Upper lobe of left lung (tissue), 6 donors: ENCODE results near the gene SLC13A3. TPM values are rescaled to one million over a fixed set of nuclear protein-coding genes. Genes with fewer than 3 reads are reported as not detected.

Experiments used
- ATAC-seq, 2 donors: fragments of 200-7000 bp; cut with Tn5 transposase; one replicate each; pipeline ENCODE4 v1.9.1; 2022; ENCODE audit warnings: mild to moderate bottlenecking in 2 of 2, moderate library complexity in 2 of 2; ENCODE audit not compliant: low FRiP score in 2 of 2
- DNase-seq, 2 donors: peaks; one replicate each; pipeline ENCODE4 v3.0.0-alpha.2; 2019 to 2020
- H3K27ac ChIP-seq, 4 donors: fragments of 200-600 bp; sonication (generic); one replicate each; pipeline ENCODE4 v1.5.1; 2016 to 2019
- H3K27me3 ChIP-seq, 4 donors: fragments of 200-600 bp; sonication (generic); one replicate each; pipeline ENCODE4 v1.5.1; 2017 to 2019
- H3K36me3 ChIP-seq, 4 donors: fragments of 200-600 bp; sonication (generic); one replicate each; pipeline ENCODE4 v1.5.1; 2016 to 2019
- H3K4me1 ChIP-seq, 4 donors: fragments of 200-600 bp; sonication (generic); one replicate each; pipeline ENCODE4 v1.5.1; 2018 to 2019
- H3K4me3 ChIP-seq, 4 donors: fragments of 200-600 bp; sonication (generic); one replicate each; pipeline ENCODE4 v1.5.1; 2017 to 2019; ENCODE audit warnings: mild to moderate bottlenecking in 2 of 4, moderate library complexity in 1 of 4
- H3K9me3 ChIP-seq, 4 donors: fragments of 200-600 bp; sonication (generic); one replicate each; pipeline ENCODE4 v1.5.1; 2018 to 2019
- CTCF ChIP-seq, 6 experiments: fragments of 450-650 bp in 4 of 6; fragments of 200-600 bp in 2 of 6; sonication (generic) in 2 of 6; IDR thresholded peaks; one replicate each; pipeline ENCODE4 v1.5.1; 2016 to 2019; ENCODE audit warnings: antibody characterized with exemption in 6 of 6
- EP300 ChIP-seq, 4 donors: sonication (generic); formaldehyde crosslinking; IDR thresholded peaks; one replicate each; pipeline ENCODE4 v1.5.1; 2017; ENCODE audit warnings: antibody characterized with exemption in 4 of 4, control low read depth in 2 of 4
- POLR2A ChIP-seq, 4 donors: fragments of 450-650 bp; IDR thresholded peaks; one replicate each; pipeline ENCODE4 v1.5.1; 2016 to 2017; ENCODE audit warnings: antibody characterized with exemption in 4 of 4, mild to moderate bottlenecking in 2 of 4
- POLR2AphosphoS5 ChIP-seq, 2 donors: sonication (generic); formaldehyde crosslinking; IDR thresholded peaks; one replicate each; pipeline ENCODE4 v1.5.1; 2017; ENCODE audit warnings: antibody characterized with exemption in 2 of 2
- WGBS, 2 donors: methylation state at CpG; one replicate each; pipeline ENCODE4 v1.1.5; 2017 to 2018; 5-methylcytosine and 5-hydroxymethylcytosine counted together
- total RNA-seq, 6 donors: library from RNA; depleted of rRNA in 4 of 6; stranded (reverse); fragments of >200 nt in 4 of 6; gene quantifications; one replicate each; pipeline versions ENCODE4 v1.1.0 to v1.2.1, GENCODE V29; 2016 to 2021
- donor health status: DM: no; HTN: no; CAD: no; lungs with moderate emphysema.
- donor health status: DM: no; HTN: yes; CAD: no; lungs with severe emphysema.

SLC13A3 gene
- total RNA-seq, 6 donors from 2014 or later = 0.88 to 11.5 (median 1.3) TPM

GRCh38 chr20:46640536-46641311 lies 10.5 kb downstream of the SLC13A3 start:
- DNase-seq (no peak), ATAC-seq (no peak)
- TF ChIP-seq CTCF (IDR thresholded peaks at IDR 0.05) = no peak
- TF ChIP-seq POLR2A (IDR thresholded peaks at IDR 0.05) = no peak
- no peak for TF ChIP-seq EP300 (IDR thresholded peaks at IDR 0.05)
- no peak for TF ChIP-seq POLR2AphosphoS5 (IDR thresholded peaks at IDR 0.05)
- H3K27ac ChIP-seq = no peak overlapping the region
- H3K4me1 ChIP-seq = no peaks in the 10 kb centered on the region
- no peaks in the 10 kb centered on the region for H3K36me3 ChIP-seq
- WGBS, 2 donors = 64 to 72% methylated on average over 12 to 14 of the region's 14 CpGs
- no peaks in the 10 kb centered on the region for H3K9me3 ChIP-seq
- H3K27me3 ChIP-seq = no peaks in the 10 kb centered on the region
- no peak overlapping the region for H3K4me3 ChIP-seq

GRCh38 chr20:46640044-46640443 lies 11.2 kb downstream of the SLC13A3 start:
- no peak overlapping the region for H3K4me3 ChIP-seq
- DNase-seq (no peak), ATAC-seq (no peak)
- H3K36me3 ChIP-seq = no peaks in the 10 kb centered on the region
- no peak overlapping the region for H3K27ac ChIP-seq
- 74 to 87% methylated on average over 3 to 6 of the region's 6 CpGs for WGBS, 2 donors
- H3K9me3 ChIP-seq = no peaks in the 10 kb centered on the region
- no peak for TF ChIP-seq POLR2AphosphoS5 (IDR thresholded peaks at IDR 0.05)
- no peaks in the 10 kb centered on the region for H3K27me3 ChIP-seq
- no peaks in the 10 kb centered on the region for H3K4me1 ChIP-seq

GRCh38 chr20:46639587-46639986 lies 11.7 kb downstream of the SLC13A3 start:
- TF ChIP-seq POLR2A (IDR thresholded peaks at IDR 0.05) = no peak
- TF ChIP-seq EP300 (IDR thresholded peaks at IDR 0.05) = no peak
- TF ChIP-seq CTCF (IDR thresholded peaks at IDR 0.05) = no peak
- no peak for TF ChIP-seq POLR2AphosphoS5 (IDR thresholded peaks at IDR 0.05)
- Histone ChIP-seq H3K36me3 (no peaks in the 10 kb centered on the region), H3K27ac (no peak overlapping the region), H3K9me3 (no peaks in the 10 kb centered on the region), H3K27me3 (no peaks in the 10 kb centered on the region), H3K4me3 (no peak overlapping the region), H3K4me1 (no peaks in the 10 kb centered on the region)
- DNase-seq (no peak), ATAC-seq (no peak)
- WGBS, 2 donors = 94 to 98% methylated on average over 3 of the region's 3 CpGs

- DNase-seq (no peak), ATAC-seq (no peak)
- TF ChIP-seq POLR2AphosphoS5 (IDR thresholded peaks at IDR 0.05) (no peak), POLR2A (IDR thresholded peaks at IDR 0.05) (no peak), CTCF (IDR thresholded peaks at IDR 0.05) (no peak), EP300 (IDR thresholded peaks at IDR 0.05) (no peak)
- Histone ChIP-seq H3K4me3 (no peak overlapping the region), H3K9me3 (no peaks in the 10 kb centered on the region), H3K36me3 (no peaks in the 10 kb centered on the region), H3K27me3 (no peaks in the 10 kb centered on the region), H3K4me1 (no peaks in the 10 kb centered on the region), H3K27ac (no peak overlapping the region)
- WGBS, 2 donors = 91 to 93% methylated on average over 4 of the region's 4 CpGs
Observed at GRCh38 chr20:46638898-46639274, 12.4 kb downstream of the SLC13A3 start.

GRCh38 chr20:46638134-46638897 lies 12.9 kb downstream of the SLC13A3 start:
- DNase-seq = peak in 1 of 2 donors; percentile 64
- TF ChIP-seq EP300 (IDR thresholded peaks at IDR 0.05) (no peak), CTCF (IDR thresholded peaks at IDR 0.05) (no peak)
- ATAC-seq = no peak
- no peak overlapping the region for H3K27ac ChIP-seq
- H3K4me1 ChIP-seq = no peaks in the 10 kb centered on the region
- H3K9me3 ChIP-seq = no peaks in the 10 kb centered on the region
- WGBS, 2 donors = 73 to 82% methylated on average over 17 to 18 of the region's 18 CpGs
- no peaks in the 10 kb centered on the region for H3K36me3 ChIP-seq
- H3K4me3 ChIP-seq = no peak overlapping the region
- H3K27me3 ChIP-seq = no peaks in the 10 kb centered on the region
